Cardiac muscle cell (in vitro differentiated cells and primary cell): ENCODE measurements around the gene CD47. TPM values are rescaled to one million over a fixed set of nuclear protein-coding genes. Genes with fewer than 3 reads are reported as not detected.

Experiments
- DNase-seq, 2 donors: peaks; one replicate each; pipeline versions ENCODE4 v3.0.0 to v3.0.0-alpha.2; 2010 to 2017; ENCODE audit warnings: low read depth in 1 of 2, low spot score in 1 of 2
- H3K27ac ChIP-seq: fragments of 200-600 bp; sonication (generic); 2 replicates; pipeline ENCODE4 v1.5.1; 2016
- H3K27me3 ChIP-seq: fragments of 200-600 bp; sonication (generic); 2 replicates; pipeline ENCODE4 v1.6.0; 2016; ENCODE audit warnings: control low read depth
- H3K36me3 ChIP-seq: fragments of 200-600 bp; sonication (generic); 2 replicates; pipeline ENCODE4 v1.5.1; 2016; ENCODE audit warnings: control low read depth
- H3K4me1 ChIP-seq: fragments of 200-600 bp; sonication (generic); 2 replicates; pipeline ENCODE4 v1.8.1; 2017; ENCODE audit warnings: low read depth, mild to moderate bottlenecking, mixed run types
- H3K4me3 ChIP-seq: fragments of 200-600 bp; sonication (generic); 2 replicates; pipeline ENCODE4 v1.5.1; 2016; ENCODE audit warnings: mild to moderate bottlenecking
- H3K9me3 ChIP-seq: fragments of 200-600 bp; sonication (generic); 2 replicates; pipeline ENCODE4 v1.5.1; 2017; ENCODE audit warnings: low read depth, mild to moderate bottlenecking, control low read depth
- polyA plus RNA-seq: library from polyadenylated mRNA; unstranded; fragments of >200 nt; fragmentation: Nextera tagmentation; extraction: Ambion mirVana; gene quantifications from 2 replicates; pipeline ENCODE4 v1.2.1, GENCODE V29; 2016
- total RNA-seq: library from RNA; depleted of rRNA; stranded (reverse); fragments of >200 nt; gene quantifications from 2 replicates; pipeline ENCODE4 v1.2.3, GENCODE V29; 2016
- TF ChIP-seq, protein P1 (sequence below): IDR thresholded peaks from 2 replicates; pipeline ENCODE4 v1.5.1; 2012; ENCODE audit warnings: low read depth, mild to moderate bottlenecking, low read length

Gene CD47
- total and polyA plus RNA-seq, 2 experiments from 2014 or later: 33.2 to 34.9 TPM

DNA sequence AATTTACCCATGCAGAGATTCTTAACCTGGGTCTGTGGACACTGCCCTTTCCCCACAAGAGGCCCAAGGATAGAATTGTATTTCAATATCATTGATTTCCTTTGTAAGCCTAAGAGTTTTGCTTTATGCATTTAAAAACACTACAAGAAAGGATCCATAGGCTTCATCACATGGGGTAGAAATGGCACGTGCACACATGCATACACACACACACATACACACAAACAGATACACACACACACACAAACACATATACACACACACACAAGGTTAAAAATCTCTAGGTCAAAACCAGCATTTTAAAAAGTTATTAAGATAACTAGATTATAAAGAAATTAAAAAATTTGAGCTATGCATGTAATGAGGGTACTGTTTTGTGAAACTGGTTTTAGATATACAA is 35.5 kb upstream of the CD47 start:
- Histone ChIP-seq H3K27me3 (no peaks in the 10 kb centered on the region), H3K27ac (no peak overlapping the region), H3K36me3 (no peaks in the 10 kb centered on the region), H3K4me1 (peaks cover 8% of the 10 kb centered on the region), H3K4me3 (no peak overlapping the region), H3K9me3 (no peaks in the 10 kb centered on the region)
- TF ChIP-seq, protein P1, sequence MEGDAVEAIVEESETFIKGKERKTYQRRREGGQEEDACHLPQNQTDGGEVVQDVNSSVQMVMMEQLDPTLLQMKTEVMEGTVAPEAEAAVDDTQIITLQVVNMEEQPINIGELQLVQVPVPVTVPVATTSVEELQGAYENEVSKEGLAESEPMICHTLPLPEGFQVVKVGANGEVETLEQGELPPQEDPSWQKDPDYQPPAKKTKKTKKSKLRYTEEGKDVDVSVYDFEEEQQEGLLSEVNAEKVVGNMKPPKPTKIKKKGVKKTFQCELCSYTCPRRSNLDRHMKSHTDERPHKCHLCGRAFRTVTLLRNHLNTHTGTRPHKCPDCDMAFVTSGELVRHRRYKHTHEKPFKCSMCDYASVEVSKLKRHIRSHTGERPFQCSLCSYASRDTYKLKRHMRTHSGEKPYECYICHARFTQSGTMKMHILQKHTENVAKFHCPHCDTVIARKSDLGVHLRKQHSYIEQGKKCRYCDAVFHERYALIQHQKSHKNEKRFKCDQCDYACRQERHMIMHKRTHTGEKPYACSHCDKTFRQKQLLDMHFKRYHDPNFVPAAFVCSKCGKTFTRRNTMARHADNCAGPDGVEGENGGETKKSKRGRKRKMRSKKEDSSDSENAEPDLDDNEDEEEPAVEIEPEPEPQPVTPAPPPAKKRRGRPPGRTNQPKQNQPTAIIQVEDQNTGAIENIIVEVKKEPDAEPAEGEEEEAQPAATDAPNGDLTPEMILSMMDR: no peak
- no peak for DNase-seq

- DNase-seq: no peak
Observed at GRCh38 chr3:108125550-108126071, 34.8 kb upstream of the CD47 start.

DNA sequence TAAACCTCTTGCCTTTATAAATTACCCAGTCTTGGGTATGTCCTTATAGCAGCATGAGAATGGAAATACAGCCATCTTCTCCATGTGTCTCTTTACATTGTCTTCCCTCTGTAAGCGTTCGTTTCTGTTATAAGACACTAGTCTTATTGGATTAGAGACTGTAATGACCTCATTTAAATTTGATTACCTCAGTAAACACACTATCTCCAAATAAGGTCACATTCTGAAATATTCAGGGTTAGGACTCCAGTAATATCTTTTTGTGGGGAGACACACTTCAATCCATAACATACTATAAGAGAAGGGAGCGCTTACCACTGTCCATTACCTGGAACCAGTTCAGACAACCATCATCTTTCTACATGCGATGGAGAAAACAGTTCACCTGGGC is 34.3 kb upstream of the CD47 start:
- H3K4me3 ChIP-seq: no peak overlapping the region
- H3K9me3 ChIP-seq: no peaks in the 10 kb centered on the region
- H3K4me1 ChIP-seq: peaks cover 8% of the 10 kb centered on the region
- TF ChIP-seq, protein P1: no peak
- no peaks in the 10 kb centered on the region for H3K36me3 ChIP-seq
- H3K27ac ChIP-seq: no peak overlapping the region
- DNase-seq: no peak
- H3K27me3 ChIP-seq: no peaks in the 10 kb centered on the region

More at GRCh38 chr3:108125550-108126071, 34.8 kb upstream of the CD47 start:
- TF ChIP-seq, protein P1: no peak
- no peaks in the 10 kb centered on the region for H3K36me3 ChIP-seq
- H3K4me3 ChIP-seq: no peak overlapping the region
- H3K27me3 ChIP-seq: no peaks in the 10 kb centered on the region
- no peak overlapping the region for H3K27ac ChIP-seq
- H3K4me1 ChIP-seq: peaks cover 8% of the 10 kb centered on the region
- no peaks in the 10 kb centered on the region for H3K9me3 ChIP-seq

DNA sequence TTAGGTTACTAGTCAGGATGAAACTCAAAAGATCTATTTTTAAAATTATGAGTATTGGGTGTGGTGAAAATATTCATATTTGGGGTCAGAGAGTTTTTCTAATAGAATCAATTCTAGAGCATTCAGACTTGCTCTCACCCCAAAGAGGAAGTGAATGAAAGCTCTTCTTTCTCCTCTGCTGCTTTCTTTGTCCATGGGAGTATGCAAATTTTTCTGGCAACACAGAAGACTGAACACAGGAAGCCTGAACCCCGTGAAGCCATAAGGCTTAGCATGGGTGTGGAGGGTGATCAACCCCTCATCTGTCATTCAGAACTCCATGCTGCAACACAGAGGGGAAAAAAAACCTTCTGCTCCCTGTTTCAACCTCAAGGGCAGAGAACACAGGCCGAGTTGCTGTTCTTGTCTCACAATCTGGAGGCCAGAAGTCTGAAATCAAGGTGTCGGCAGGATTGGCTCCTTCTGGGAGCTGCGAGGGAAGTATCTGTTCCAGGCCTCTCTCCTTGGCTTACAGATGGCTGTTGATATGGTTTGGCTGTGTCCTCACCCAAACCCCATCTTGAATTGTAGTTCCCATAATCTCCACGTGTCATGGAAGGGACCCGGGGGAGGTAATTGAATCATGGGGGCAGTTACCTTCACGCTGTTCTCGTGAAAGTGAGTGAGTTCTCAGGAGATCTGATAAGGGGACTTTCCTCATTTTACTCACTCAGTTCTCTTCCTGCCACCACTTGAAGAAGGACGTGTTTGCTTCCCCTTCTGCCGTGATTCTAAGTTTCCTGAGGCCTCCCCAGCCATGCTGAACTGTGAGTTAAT is 33.7 kb upstream of the CD47 start:
- Histone ChIP-seq H3K9me3 (no peaks in the 10 kb centered on the region), H3K27me3 (no peaks in the 10 kb centered on the region), H3K36me3 (no peaks in the 10 kb centered on the region), H3K4me3 (no peak overlapping the region), H3K27ac (no peak overlapping the region), H3K4me1 (peaks cover 8% of the 10 kb centered on the region)
- no peak for DNase-seq
- TF ChIP-seq, protein P1: no peak

- TF ChIP-seq, protein P1: no peak
- peaks cover 8% of the 10 kb centered on the region for H3K4me1 ChIP-seq
- H3K27ac ChIP-seq: no peak overlapping the region
- H3K36me3 ChIP-seq: no peaks in the 10 kb centered on the region
- DNase-seq: no peak
- H3K4me3 ChIP-seq: no peak overlapping the region
- H3K27me3 ChIP-seq: no peaks in the 10 kb centered on the region
- no peaks in the 10 kb centered on the region for H3K9me3 ChIP-seq
Observed at GRCh38 chr3:108123326-108123725, 32.5 kb upstream of the CD47 start.
